Skin epidermis (tissue), 12 donors: ENCODE results near the gene LGR4.

ENCODE experiments used
- H3K27ac ChIP-seq, 21 experiments: fragments of 200-600 bp; sonication (generic) in 11 of 21; one replicate each; pipeline ENCODE4 v1.5.0; 2020; ENCODE audit warnings: mild to moderate bottlenecking in 3 of 21, inconsistent platforms in 2 of 21, moderate library complexity in 2 of 21
- H3K4me3 ChIP-seq, 7 experiments: fragments of 200-600 bp; sonication (generic) in 2 of 7; one replicate each; pipeline ENCODE4 v1.5.0; 2020; ENCODE audit warnings: inconsistent platforms in 2 of 7, mild to moderate bottlenecking in 2 of 7, moderate library complexity in 1 of 7

LGR4 gene

GRCh38 chr11:27438595-27438981, 34.0 kb downstream of the LGR4 start:
- no peak overlapping the region for H3K4me3 ChIP-seq
- H3K27ac ChIP-seq = no peak overlapping the region

- no peak overlapping the region for H3K4me3 ChIP-seq
- no peak overlapping the region for H3K27ac ChIP-seq
Observed at GRCh38 chr11:27437829-27438594, 34.6 kb downstream of the LGR4 start.

DNA sequence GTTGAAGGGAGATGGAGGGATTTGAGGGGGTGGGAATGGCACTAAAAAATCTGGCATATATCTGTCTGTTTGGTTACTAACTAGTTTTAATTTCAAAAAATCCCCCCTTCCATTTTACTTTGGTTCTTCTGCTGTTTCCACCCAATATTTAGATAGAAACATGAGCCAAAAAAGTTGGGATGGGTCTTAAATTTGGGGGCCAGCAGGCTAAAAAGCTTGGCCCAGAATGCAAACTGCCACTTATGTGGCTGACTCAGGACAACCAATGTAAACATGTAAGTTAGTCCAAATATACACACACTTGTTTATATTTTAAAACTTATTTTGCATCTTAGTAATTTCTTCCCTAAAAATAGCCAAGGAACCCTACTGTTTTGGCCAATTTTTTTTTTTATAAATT, 35.7 kb downstream of the LGR4 start:
- H3K27ac ChIP-seq = no peak overlapping the region
- no peak overlapping the region for H3K4me3 ChIP-seq

GRCh38 chr11:27433742-27434141, 38.8 kb downstream of the LGR4 start:
- Histone ChIP-seq H3K27ac (no peak overlapping the region), H3K4me3 (no peak overlapping the region)

DNA sequence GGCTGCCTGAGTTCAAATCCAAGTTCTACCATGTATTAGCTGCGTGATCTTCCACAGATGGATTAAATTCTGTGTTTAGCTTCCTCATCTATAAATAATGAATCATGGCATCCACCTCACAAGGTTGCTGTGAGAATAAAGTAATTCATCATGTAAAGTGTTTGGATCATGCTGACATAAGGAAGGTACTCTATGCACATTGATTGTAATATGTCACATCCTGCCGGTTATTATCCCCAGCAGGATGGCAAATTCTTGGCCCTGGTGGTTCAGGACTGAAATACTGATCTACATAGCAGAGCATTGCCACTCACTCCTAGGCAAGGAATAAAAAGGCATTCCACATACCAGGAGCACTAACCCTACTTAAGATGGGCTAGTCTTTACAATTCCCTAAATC, 40.8 kb downstream of the LGR4 start:
- H3K27ac ChIP-seq = no peak overlapping the region

GRCh38 chr11:27429761-27430393, 42.7 kb downstream of the LGR4 start:
- Histone ChIP-seq H3K4me3 (no peak overlapping the region), H3K27ac (peak overlapping the region in 8 of 21 experiments; percentile 4 to 75 (median 29))

More for the DNA sequence above, 40.8 kb downstream of the LGR4 start:
- H3K4me3 ChIP-seq = no peak overlapping the region

GRCh38 chr11:27427183-27427980, 45.2 kb downstream of the LGR4 start:
- Histone ChIP-seq H3K27ac (peak overlapping the region in 4 of 21 experiments; percentile 8 to 37 (median 16)), H3K4me3 (no peak overlapping the region)

DNA sequence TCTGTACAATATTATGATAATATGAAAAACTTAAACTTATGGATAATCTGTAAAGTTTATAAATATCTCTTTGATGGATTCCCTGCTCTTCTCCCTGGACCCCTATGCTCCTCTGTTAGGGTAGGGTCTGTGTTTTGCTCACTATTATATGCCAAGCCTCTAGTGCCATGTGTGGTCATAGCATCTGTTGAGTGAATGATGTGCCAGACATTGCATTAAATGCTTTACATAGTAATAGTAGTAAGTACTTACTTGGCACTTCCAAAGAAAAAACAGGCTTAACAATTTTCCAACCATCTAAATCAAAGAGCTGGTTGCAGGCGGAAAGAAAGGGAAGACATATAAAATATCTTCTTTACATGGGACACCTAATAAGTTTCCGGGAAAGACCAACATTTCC, 46.8 kb downstream of the LGR4 start:
- Histone ChIP-seq H3K4me3 (no peak overlapping the region), H3K27ac (no peak overlapping the region)

DNA sequence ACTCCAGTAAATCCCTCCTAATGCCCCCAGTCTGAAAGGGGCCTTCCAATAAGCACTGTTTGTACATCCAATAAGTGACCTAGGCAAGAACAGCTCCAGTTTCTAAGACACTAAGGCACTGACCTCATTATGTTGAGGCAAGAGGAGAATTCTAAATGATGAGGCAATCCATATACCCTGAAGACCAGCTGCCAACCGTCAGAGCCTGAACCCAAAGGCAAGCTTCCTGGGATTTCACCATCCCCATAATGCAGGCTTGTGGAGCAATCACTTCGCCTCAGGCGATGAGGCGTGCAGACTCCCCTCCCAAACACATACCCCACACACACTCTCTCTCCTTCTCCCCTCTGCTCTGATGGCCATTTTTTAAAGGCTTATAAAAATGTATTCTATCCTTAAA, 49.5 kb downstream of the LGR4 start:
- Histone ChIP-seq H3K4me3 (no peak overlapping the region), H3K27ac (peak overlapping the region in 11 of 21 experiments; percentile 2 to 79 (median 61))

DNA sequence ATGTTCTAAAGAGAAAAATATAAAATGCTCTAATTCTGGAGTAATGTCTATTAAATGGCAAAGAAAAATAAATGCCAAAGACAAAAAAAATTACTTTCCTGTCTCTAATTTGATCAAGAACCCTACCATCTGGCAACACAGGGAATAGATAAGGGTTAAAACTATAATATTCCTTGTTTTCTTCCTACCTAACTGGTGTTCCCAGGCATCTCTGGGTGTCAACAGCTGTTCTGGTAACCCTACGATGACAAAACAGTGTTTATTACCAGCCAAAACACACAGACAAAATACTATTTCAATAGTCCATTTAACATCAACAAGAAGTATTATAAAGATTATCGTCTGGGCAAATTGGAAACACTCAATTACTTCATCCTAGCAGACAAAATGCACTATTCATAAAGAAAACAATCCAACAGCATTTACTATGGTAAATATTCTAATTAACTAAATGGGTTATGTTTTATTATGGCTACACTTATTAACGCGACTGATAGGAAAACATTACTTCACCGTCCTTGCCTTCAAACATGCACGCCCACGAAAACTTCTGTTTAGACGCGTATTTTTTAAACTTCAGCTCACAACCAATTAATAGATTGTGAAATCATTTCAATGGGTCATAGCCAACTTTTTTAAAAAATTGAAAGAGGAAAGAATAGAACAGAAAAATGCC, 50.6 kb downstream of the LGR4 start:
- Histone ChIP-seq H3K27ac (peak overlapping the region in 16 of 21 experiments; percentile 3 to 79 (median 60)), H3K4me3 (no peak overlapping the region)

GRCh38 chr11:27420722-27421572, 51.6 kb downstream of the LGR4 start:
- Histone ChIP-seq H3K27ac (peak overlapping the region in 13 of 21 experiments; percentile 3 to 79 (median 60)), H3K4me3 (no peak overlapping the region)

DNA sequence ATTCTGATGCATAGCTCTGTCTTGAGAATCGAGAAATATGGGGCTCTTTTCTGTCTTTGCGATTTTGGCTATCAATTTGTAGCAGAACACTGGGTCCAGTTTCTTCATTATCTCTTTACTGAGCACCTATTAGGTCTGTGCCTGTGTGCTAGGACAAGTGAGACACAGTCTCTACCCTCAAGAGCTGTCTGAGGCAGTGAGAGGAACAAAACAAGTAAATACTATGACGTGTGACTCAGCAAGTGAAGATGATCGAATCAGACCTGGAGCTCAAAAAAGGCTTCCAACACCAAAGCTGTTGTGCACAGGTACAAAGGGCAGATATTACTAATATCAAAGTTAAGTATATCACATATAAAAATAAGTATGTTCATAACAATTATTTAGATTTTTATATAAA, 52.4 kb downstream of the LGR4 start:
- Histone ChIP-seq H3K4me3 (no peak overlapping the region), H3K27ac (peak overlapping the region in 3 of 21 experiments; percentile 11 to 68 (median 17))

DNA sequence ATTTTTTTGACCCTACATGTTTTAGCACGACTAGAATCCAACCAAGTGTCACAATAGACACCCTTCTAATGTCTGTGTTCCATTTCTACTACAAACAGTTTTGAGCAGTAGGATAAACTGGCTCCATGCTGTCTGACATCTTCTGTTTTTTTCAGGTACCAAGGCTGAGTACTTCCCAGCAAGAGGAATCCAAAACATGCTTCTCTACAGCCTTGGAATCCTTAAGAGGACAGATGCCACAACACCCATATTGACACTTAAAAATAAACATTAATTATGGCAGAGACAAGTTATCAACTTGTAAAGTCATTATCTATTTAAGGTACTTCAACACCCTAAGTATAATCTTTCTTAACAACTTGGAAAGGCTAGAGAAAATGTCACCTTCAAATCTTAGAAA, 54.2 kb downstream of the LGR4 start:
- no peak overlapping the region for H3K4me3 ChIP-seq
- no peak overlapping the region for H3K27ac ChIP-seq

- Histone ChIP-seq H3K4me3 (no peak overlapping the region), H3K27ac (peak overlapping the region in 4 of 21 experiments; percentile 11 to 65 (median 16))
Observed at GRCh38 chr11:27416568-27417176, 55.9 kb downstream of the LGR4 start.

DNA sequence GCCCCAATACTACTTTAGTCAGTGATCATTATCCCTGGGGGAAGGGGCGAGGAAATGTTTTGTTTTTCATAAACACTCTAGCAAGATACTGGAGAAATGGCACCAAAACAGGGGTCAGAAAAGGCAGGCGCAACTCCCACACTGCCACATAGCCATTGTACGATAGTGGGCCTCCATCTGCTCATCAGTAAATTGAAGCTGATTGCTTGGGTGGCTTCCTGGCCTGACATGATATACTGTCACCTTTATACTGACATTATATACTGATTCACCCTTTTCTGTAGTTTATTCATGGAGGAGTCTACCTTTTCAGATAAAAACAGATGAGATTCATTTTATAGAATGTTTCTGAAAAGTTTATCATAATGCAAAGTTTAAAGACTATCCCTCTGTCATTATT, 57.9 kb downstream of the LGR4 start:
- Histone ChIP-seq H3K27ac (peak overlapping the region in 7 of 21 experiments; percentile 2 to 45 (median 29)), H3K4me3 (no peak overlapping the region)

GRCh38 chr11:27413218-27413617, 59.4 kb downstream of the LGR4 start:
- peak overlapping the region in 7 of 21 experiments; percentile 8 to 45 (median 18) for H3K27ac ChIP-seq
- H3K4me3 ChIP-seq = no peak overlapping the region

DNA sequence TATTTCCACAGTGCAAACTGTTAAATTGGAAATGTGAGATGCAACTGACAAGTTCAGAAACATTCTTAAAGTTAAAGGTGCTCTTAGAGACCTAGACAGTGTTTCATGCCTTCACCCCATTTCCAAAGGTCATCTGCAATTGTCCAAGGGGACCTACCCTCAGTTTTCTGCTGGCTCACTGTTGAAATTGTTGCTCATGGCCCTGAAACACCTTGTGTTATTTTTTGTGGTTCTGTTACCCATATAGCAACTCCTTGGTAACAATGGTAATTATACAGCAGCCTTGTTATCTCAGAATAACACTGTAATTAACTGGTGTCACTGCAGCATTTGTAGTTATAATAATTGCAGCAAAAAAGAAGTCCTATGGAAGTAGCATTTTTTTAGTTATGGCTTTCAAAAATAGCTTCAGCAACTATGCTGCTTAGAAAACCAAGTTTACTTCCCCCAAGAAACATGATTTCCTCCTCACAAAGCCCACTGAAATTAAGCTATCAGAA, 60.3 kb downstream of the LGR4 start:
- H3K4me3 ChIP-seq = no peak overlapping the region
- no peak overlapping the region for H3K27ac ChIP-seq

GRCh38 chr11:27411328-27411727, 61.3 kb downstream of the LGR4 start:
- no peak overlapping the region for H3K4me3 ChIP-seq
- H3K27ac ChIP-seq = no peak overlapping the region
